IPS-18c (cell line): ENCODE measurements around the gene SF1.

Source experiments
- H3K4me3 ChIP-seq: 2 replicates; pipeline ENCODE4 v1.7.0; 2013; ENCODE audit warnings: low read depth, mild to moderate bottlenecking, low read length, moderate library complexity; ENCODE audit not compliant: insufficient read depth
- H3K9me3 ChIP-seq: one replicate; pipeline ENCODE4 v1.6.1; 2013; ENCODE audit warnings: mild to moderate bottlenecking, low read length, moderate library complexity; ENCODE audit not compliant: control insufficient read depth, insufficient read depth

Gene SF1

DNA sequence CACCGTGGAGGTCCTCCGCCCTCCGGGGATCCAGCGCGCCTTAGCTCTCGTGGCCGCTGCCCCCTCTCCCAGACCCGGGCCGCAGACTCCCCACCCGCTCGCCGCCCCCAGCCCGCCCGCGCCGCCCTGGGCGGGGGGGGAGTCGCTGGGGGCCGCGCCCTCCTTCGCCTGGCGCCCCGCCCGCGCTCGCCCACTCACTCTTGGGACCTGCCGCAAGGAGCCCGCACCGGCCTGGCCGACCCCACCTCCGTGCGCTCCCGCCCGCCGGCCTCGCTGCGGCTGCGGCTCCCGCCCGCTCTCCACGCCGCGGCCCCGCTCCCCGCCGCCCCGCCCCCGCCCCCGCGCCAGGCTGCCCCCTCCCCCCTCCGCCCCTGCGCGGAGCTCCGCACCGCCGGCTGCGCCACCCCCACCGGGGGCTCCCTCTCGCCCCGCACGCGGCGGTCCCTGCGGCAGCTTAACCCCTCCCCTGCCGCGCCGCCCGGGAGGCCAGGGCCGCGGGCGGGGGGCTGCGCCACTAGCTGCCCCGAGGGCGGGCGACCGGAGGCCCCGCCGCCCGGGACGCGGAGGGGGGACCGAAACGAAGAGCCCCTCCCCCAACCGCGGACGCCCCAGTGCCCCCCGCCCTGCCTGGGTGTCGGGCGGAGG lies 33.7 kb downstream of the SF1 start:
- peak overlapping the region; percentile 65 for H3K4me3 ChIP-seq
- H3K9me3 ChIP-seq = no peaks in the 10 kb centered on the region

DNA sequence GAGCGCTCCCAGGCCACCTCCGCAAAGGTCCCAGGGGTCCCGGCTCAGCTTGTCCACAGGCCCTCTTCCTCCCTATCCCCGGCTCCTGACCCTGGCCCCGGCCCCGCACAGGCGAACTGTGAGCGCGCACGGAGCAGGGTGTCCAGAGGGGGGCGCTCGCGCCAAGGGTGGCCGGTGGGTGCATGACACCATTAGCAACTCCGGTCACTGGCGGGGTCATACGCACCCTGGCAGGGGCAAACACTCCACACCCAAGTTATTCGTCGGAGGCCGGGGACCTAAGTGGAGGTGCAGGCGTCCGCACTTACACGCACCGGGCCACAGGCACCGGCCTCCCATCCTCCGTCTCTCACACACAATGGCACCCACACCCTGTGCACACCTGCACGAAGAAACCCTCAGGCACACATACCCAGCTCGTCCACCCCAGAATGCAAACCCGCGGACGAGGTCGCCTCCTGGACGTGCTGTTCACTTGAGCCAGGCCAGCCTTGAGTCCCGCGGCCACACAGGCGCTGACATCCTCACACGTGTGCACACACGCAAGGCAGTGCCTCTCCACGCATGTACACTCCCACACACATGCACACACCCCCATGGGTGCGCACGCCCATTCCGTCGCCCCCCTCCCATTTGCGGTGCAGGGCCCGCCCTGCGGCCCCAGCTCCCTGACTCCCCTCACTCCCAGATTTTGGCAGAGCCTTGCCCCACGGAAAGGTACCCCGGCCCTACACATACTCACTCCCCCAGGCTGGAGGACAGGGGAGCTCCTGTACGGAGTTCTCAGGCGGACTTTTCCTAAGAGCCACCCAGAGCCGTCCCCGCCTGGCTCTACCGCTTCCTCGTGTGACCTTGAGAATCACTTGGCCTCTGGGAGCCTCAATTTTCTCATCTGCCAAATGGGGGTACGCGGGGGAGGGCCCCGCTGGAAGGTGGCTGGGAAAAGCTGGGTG lies 34.5 kb downstream of the SF1 start, which contains the start of gene RASGRP2:
Gene RASGRP2, minus strand, starts transcription at position 552 of the 953 bp plus-strand sequence. CDS start 1,276 bp downstream, outside the sequence.
- Histone ChIP-seq H3K9me3 (no peaks in the 10 kb centered on the region), H3K4me3 (peak within 1 kb of the TSS; percentile 65)

DNA sequence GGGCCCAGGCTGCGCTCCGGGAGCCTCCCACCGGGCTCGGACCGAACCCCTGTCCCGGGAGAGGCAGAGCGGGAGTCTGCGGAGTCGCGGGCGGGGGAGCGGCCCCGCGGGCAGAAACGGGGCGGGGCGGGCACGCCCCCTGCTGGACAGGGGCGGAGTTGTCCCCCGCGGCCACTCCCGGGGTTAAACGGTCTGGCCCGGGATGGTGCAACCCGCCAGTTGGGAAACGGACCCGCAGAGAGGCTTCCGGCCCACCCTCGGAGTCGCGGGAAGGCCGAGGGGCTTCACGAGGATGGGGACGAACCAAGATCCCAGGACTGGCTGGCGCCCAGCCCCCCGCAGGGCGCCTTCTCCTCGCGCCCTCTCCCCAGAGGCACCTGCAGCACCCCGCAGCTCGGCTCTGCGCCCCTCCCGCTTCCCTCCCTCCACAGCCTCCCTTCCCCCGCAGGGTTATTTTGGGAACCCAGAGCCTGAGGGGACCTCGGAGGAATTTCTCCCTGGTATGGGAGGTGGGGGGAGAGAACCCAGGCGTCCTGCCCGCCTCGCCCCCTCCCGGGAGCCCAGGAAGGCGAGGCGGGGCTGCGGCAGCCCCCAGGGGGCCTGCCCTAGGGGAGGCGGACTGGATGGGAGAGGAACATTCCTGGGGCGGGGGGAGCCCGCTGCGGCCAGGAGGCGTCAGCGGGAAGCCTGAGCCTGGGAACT lies 35.3 kb downstream of the SF1 start:
- H3K4me3 ChIP-seq = peak overlapping the region; percentile 60
- no peaks in the 10 kb centered on the region for H3K9me3 ChIP-seq

DNA sequence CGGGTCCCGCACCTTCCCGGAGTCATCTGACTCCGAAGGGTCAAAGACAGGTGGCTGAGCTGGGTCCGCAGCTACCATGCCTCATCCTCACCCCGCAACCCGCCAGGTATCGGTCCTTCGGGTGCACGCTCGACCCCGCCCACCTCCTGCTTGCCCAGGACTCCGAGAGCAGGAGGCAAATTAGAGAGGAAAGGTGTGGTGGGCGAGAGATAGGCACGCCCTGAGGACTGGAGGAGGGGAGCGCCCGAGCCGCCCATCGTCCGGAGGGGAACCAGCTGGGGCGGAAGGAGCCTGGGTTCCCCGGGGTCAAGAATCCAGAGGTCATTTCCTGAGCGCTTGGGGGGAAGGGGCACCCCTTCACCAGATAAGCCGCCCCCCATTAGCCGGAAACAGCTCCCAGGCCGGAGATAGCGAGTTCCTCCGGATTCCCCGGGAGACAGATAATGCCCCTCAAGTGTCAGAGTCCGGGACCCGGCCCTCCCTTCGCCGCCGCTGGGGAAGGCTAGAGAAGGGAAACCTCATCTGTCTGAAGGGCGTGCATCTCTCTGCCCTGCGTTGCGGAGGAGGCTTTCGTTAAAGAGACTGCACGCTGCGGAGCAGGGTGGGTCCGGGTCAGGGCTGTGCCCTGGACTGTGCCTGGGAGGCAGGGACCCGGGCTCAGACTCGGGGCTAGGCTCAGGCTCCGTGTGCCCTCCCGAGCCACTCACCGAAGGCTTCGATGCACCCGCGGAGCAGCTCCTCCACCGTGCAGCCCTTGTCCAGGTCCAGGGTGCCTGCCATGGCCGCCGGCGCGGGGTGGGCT lies 36.1 kb downstream of the SF1 start:
- H3K9me3 ChIP-seq = no peaks in the 10 kb centered on the region
- H3K4me3 ChIP-seq = peak overlapping the region; percentile 60

DNA sequence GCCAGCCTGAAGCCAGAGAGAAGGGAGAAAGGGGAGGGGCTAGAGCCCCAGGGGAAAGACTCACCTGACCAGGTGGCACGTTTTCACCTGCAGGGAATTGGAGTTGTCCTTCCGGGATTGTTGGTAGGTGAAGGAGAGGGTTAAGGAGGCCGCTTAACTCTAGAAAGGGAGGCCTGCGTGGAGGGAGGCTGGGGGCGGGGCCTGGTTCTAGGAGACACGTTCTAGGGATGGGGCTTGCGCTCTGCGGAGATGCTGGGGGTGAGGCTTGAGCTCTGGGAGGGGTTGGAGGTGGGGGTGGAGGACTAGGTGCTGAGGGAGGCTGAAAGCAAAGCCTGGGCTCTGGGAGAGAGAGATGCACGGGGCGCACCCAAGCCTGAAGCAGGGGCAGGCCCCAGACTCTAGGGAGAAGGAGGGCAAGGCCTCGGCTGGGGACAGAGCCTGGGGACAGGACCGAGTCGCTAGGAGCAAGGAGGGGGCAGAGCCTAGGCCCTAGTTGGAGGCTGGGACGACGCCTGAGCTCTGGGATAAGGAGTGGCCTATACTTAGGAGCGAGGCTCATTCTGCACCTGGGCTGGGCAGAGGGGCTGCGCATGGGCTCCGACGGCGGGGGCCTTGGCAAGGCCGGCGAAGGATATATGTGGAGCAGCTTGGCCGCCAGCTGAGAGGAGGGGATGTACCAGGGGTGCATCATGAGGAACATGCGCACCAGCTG lies 36.8 kb downstream of the SF1 start:
- Histone ChIP-seq H3K9me3 (no peaks in the 10 kb centered on the region), H3K4me3 (peak overlapping the region; percentile 60; the same call in 1 of the 2 replicates)

DNA sequence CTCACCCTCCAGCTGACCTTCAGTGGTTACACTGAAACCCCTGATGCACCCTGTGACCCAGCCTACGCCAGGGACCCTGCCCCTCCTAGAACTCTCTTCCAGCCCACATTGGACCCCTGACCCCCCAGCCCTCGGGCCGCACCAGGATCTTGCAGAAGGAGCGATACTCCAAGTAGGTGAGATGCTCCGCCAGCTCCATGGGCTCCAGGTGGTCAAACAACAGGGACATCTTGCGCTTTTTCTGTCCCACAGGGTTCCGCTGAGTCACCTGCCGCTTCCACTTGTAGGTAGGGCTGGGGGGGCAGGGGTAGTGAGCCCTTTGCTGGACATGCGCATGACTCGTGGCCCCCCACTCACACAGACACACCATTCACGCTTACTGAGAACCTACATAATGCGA lies 38.5 kb downstream of the SF1 start:
- Histone ChIP-seq H3K4me3 (no peak overlapping the region; the same call in 1 of the 2 replicates), H3K9me3 (no peaks in the 10 kb centered on the region)

DNA sequence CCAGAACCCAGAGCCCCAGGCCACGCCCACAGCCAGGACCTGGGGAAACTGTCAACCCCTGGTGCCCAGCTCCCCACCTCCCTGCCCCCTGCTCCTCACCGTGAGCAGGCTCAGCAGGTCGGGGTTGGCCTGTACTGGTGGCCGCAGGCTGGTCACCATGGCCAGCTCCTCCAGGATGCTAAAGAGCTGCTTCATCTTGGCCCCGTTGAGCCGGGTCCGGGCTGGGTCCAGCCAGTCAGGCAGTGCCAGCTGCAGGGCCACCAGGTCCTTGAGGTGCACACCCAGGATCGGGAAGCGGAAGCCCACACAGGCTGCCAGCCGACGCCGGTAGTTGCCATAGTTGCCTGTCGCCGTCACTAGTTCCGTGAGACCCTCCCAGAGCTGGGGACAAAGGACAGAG lies 41.7 kb downstream of the SF1 start:
- H3K4me3 ChIP-seq = no peak overlapping the region
- H3K9me3 ChIP-seq = no peaks in the 10 kb centered on the region

DNA sequence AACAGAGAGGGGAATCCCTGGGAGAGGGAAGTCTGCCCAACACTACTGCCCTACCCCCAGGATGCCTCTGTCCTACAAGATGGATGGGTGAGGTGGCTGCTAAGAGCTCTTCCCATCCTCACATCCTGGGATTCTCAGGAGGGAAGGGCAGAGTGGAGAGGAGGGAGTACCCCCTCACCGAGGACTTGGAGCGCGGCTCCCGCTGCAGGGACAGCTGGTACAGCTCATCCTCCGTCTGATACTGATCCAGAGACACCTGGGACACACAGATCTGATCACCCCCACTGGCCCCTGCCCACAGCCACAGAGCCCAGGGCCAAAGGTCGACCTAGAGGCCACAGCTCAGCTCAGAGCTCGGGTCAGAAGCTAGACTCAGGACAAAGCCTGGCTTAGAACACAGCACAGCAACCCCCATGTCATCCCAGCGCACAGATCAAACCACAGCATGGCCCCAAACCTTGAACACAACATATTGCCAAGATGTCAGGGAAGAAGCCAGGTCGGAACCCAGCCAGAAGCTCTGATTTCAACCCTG lies 42.5 kb downstream of the SF1 start:
- Histone ChIP-seq H3K4me3 (no peak overlapping the region), H3K9me3 (no peaks in the 10 kb centered on the region)

DNA sequence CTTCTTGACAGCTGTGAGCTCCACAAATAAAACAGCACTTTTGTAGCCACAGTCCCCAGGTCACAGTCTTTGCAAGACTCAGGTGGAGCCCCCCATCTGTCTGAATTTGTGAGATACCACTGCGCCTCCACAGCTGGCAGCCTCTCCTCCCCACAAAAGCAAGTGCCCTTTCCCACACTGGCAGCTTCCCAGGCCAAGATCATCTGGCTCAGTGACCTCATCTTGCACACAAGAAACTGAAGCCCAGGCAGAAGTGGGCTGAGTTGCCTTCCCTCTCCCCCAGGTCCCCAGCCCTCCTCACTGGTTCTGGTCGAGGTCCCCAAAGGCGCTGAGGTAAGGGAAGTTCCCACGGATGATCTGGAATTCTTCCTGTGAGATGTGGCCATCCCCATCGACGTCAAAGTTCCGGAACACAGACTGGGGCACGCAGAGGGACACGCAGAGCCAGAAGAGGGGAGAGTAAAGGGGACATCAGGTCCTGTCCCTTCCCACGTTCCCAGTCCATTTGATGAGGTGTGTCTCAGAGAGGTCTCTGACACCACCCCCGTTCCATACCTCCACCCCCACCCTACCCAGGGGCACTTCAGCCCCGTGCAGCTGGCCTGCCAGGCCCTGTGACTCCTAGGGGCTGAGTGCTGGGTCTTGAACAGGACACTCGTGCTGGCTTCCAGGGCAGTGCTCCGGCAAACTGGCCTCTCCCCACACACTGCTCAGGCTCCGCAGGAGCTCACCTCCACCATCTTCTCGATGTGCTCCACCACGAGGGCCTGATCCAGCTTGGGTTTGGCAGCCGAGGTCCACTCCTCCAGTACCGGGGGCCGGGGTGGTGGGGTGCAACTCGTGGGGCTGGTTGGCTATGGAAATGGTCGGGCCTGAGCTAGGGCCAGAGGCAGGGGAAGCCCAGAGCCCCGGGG lies 43.3 kb downstream of the SF1 start:
- Histone ChIP-seq H3K9me3 (no peaks in the 10 kb centered on the region), H3K4me3 (no peak overlapping the region)

DNA sequence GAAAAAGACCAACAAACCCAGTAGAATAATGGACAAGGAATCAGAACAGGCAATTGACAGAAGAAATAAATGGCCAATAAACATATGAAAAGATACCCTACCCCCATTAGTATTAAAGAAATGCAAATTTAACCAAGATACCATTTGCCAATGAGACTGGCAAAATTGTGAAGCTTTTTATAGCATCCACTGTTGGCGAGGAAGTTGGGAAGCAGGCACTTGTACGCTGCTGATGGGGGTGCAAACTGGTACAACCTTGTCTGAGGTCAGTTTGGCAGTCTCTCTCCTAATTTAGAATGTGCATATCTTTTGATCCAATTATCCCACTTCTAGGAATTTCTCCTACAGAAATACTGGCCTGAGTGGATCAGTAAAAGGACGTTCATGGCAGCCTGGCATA lies 46.7 kb downstream of the SF1 start:
- H3K9me3 ChIP-seq = no peaks in the 10 kb centered on the region

DNA sequence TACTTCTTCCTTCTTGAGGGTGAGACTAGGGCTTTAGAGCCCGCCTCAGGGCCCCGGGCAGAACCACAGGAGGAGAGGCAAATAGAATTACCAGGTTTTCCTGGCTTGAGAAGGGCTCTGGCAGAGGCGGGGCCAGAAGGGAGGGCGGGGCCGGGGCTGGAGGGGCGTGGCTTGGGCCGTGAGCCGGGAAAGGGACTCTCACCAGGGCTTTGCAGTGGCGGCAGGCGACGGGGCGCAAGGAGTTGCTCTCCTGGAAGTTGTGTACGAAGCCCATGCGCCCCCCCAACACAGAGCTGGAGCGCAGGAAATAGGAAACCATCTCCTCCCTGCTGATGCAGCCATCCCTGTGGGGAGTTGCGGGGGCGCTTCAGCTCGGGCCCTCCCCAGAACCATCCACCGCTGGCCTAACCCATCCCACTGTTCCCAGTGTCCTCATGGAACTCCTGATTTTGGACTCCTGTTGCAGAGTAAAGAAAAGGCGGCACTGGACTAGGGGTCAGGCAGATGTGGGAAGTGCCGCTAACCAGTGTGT lies 48.4 kb downstream of the SF1 start:
- Histone ChIP-seq H3K9me3 (no peaks in the 10 kb centered on the region), H3K4me3 (peak overlapping the region; percentile 28)

More for the DNA sequence above, 46.7 kb downstream of the SF1 start:
- H3K4me3 ChIP-seq = no peak overlapping the region

DNA sequence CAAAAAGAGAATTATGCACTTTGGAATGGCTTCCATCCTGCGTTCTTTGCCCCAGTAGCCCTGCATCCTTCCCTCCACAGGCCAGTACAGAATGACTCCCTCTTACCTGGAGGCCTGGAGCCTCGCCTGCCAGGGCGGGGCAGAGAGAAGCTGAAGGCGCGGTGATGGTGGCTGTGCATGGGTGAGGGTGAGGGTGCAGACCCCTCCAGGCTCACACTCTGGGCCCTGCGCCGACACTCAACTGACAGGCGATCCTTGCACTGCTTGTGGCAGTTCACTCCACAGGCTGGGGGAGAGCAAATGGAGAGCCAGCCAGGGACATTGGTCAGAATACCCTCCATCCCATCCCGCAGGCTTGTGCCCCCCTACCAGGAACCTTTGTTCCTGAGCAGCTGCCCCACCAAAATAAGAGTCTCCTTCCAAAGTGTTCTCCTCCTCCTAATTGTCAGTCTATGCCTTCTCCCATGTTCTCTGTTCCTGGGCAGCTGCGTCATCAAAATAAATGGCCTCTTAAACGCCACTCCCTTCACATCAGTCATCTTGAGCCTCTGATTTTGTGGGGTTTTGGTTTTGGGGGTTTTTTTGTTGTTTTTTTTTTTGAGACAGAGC lies 49.5 kb downstream of the SF1 start:
- Histone ChIP-seq H3K9me3 (no peaks in the 10 kb centered on the region), H3K4me3 (no peak overlapping the region)

DNA sequence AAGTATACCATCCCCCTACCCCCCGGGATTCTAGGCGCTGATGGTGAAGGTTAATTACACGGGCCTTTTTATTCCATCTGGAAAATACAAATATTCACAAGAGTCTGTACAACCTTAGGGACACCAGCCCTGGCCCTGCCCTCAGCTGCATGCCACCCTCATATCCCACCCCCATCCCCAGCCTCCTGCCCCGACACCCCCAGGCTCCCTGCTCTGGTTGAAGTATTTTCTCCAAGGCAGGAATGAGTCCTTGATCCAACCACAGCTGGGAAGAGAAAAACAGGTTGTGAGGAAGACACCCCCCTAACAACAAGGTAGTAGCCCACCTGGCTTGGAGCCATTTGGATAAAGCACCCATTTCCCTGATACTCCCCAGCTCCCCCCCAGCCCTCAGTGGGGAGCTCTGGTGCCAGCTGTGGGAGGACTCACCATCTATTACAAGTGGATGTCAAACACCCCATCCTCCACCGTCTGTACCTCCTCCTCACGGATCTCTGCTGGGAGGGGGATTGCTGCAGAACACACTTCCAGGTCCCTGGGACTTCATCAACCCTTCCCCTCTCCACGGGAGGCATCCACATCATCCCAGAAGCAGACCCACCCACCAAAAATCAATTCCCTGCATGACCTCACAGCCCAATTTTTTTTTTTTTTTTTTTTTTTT lies 51.3 kb downstream of the SF1 start:
- Histone ChIP-seq H3K4me3 (no peak overlapping the region), H3K9me3 (no peaks in the 10 kb centered on the region)

DNA sequence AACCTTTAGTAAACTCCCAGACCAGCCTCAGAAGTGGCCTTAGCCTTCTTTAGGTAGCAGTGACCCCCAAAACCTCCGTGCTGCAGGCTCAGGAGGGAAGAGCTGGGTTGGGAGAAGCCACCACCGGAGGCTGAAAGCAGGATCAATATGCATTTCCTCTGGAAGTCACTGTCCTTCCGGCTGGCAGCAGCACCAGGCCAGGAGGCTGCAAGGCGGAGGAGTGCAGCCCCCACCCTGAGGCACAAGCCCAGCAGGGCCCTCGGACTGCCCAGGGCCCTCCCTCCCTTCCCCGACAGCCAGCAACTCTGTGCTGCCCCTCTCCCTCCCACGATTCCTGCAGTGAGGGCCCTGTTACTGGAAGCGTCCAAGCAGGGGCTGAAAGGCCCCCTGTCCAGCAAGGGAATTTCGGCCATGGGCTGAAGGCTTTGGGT lies 52.1 kb downstream of the SF1 start:
- peak overlapping the region; percentile 9; the same call in 1 of the 2 replicates for H3K4me3 ChIP-seq
- no peaks in the 10 kb centered on the region for H3K9me3 ChIP-seq
